Inflammatory macrophage (primary cell): ENCODE results near the gene ACOT11.
"Not testable (repeated sequence)": the region's sequence is repeated elsewhere in the genome, so short reads cannot be mapped to it uniquely, and the experiment has no call there.

Experiments
- DNase-seq, 2 donors: peaks; one replicate each; pipeline ENCODE4 v3.0.0-alpha.2; 2020 to 2022

Gene ACOT11

DNA sequence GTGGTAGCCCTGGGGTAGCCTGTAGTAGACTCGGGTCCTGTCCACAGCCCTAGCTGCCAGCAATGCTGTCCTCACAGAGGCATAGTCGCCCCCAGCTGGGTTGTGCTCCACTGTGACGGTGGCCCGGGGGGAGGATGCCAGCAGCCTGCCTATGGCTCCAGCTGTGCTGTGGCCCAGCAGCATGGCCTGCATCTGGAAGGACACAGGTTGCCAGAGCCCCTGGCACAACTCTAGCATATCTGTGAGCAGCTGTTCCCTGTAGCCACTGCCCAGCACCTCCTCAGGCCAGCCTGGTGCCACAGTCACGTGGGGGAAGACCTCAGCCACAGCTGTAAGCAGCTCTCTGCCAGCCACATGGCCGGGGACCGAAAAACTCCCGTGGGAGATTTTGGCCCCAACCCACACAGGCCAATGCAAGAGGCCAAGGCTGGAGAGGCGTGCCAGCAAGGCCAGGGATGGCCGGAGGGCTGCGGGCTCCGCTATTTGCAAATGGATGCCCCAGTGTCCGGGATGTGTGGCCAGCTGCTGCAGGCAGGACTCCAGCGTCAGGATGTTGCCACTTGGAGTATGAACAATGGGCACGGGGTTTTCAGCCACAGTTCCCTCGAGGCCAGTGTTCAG, 61.4 kb downstream of the ACOT11 start:
- no peak for DNase-seq

DNA sequence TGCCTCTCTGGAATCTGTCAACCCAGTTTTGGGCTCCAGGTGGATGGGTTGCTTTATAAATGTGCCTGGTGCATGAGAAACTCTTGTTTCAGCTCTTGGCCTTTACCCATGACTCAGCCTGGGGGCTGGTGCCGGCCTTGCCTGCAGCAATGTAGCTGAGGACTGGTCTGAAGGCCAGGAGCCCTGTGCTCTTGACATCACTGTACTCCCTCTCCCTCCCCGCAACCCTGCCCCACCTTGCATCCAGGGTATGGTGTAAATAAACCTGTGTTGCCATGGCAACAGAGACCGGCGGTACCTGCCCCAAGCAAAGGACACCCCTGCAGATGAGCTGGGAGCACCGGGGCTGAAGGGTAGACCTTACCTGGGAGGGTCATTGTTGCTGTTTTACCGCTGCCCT, 62.0 kb downstream of the ACOT11 start:
- no peak for DNase-seq

GRCh38 chr1:54610601-54611580, 62.9 kb downstream of the ACOT11 start:
- no peak for DNase-seq

DNA sequence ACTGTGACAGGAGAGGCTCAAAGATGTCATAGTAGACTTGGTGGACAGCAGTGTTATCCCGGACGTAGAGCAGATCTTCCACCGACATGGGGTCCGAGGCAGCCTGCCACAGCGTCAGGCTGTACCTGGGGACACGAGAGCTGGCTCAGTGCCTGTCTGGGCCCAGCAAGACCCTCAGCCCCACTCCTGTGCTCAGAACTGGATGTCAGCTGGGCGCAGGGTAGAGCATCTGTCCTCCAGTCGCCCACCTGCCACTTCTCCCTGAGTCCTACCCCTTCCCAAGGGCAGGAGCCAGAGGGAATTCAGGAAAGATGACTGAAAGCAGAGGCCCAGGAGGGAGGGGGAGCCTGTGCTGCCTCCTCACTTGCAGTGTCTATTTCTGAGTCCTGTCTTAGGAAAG, 63.6 kb downstream of the ACOT11 start:
- no peak for DNase-seq

- DNase-seq, result no peak
Observed at GRCh38 chr1:54614024-54614423, 66.0 kb downstream of the ACOT11 start.

- no peak for DNase-seq
Observed at GRCh38 chr1:54614563-54614962, 66.5 kb downstream of the ACOT11 start.

GRCh38 chr1:54615531-54616279, 67.7 kb downstream of the ACOT11 start:
- DNase-seq, result peak; percentile 55 to 58

GRCh38 chr1:54619749-54620148, 71.7 kb downstream of the ACOT11 start:
- no peak for DNase-seq

DNA sequence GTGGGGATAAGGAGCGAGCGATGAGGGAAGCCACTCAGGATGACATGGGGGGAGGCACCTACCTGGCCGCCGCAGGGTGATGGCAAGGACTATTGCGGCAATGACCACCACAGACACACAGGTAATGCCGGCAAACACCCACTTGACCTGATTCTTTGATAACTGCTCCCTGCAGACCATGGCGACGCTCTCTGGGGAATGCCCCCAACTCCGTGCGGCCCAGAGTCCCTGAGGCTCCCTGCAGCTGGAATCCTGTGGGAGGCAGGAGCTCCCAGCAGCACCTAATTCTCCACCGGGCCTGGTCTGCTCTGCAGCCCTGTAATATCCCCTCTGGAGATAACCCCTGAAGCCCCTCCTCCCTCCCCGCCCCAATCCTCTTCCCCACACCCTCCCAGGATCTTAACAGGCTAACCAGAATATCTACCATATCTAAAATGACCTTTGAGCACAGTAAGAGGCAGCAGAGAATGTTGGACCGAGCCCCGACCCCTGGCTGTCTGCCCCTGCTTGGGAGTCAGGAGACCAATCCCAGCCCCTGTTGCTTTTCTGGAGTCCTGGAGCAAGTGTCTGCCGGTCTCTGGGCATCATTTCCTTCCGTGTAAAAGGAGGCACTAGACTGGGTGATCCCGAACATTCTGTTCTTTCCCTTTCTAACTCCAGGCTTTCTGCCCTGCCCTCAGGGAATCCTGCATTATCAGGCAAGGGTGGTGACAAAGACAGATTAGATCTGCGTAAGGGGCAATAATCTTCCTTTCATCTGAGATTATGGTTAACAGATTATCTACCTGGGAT, 75.4 kb downstream of the ACOT11 start, which contains the start of gene FAM151A:
TSS of gene FAM151A (minus strand) at position 310 of the 792 bp plus-strand sequence. CDS start at position 180, 130 bp downstream.
- DNase-seq, result no peak

- no peak for DNase-seq
Observed at GRCh38 chr1:54624466-54625464, 76.7 kb downstream of the ACOT11 start.

- no peak for DNase-seq
Observed at GRCh38 chr1:54627196-54627595, 79.2 kb downstream of the ACOT11 start.

DNA sequence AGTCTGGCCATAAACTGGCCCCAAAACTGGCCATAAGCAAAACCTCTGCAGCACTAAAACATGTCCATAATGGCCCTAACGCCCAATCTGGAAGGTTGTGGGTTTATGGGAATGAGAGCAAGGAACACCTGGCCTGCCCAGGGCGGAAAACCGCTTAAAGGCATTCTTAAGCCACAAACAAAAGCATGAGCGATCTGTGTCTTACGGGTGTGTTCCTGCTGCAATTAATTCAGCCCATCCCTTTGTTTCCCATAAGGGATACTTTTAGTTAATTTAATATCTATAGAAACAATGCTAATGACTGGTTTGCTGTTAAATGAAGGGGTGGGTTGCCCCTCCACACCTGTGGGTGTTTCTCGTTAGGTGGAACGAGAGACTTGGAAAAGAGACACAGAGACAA, 87.8 kb downstream of the ACOT11 start:
- not testable (repeated sequence) for DNase-seq

- not testable (repeated sequence) for DNase-seq
Observed at GRCh38 chr1:54636461-54637446, 88.7 kb downstream of the ACOT11 start.

DNA sequence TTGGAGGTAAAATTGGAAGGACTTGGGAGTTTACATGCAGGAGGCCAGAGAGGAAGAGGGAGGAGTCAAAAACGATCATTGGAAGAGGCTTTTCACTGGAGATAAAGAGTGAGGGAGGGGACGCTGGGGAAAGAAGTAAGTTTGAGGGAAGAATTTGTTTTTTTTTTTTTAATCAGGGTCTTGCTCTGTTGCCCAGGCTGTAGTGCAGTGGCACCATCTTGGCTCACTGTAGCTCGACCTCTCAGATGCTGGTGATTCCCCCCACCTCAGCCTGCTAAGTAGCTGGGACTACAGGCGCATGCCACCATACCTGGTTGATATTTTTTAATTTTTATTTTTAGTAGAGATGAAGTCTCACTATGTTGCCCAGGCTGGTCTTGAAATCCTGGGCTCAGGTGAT, 92.3 kb downstream of the ACOT11 start:
- no peak for DNase-seq

DNA sequence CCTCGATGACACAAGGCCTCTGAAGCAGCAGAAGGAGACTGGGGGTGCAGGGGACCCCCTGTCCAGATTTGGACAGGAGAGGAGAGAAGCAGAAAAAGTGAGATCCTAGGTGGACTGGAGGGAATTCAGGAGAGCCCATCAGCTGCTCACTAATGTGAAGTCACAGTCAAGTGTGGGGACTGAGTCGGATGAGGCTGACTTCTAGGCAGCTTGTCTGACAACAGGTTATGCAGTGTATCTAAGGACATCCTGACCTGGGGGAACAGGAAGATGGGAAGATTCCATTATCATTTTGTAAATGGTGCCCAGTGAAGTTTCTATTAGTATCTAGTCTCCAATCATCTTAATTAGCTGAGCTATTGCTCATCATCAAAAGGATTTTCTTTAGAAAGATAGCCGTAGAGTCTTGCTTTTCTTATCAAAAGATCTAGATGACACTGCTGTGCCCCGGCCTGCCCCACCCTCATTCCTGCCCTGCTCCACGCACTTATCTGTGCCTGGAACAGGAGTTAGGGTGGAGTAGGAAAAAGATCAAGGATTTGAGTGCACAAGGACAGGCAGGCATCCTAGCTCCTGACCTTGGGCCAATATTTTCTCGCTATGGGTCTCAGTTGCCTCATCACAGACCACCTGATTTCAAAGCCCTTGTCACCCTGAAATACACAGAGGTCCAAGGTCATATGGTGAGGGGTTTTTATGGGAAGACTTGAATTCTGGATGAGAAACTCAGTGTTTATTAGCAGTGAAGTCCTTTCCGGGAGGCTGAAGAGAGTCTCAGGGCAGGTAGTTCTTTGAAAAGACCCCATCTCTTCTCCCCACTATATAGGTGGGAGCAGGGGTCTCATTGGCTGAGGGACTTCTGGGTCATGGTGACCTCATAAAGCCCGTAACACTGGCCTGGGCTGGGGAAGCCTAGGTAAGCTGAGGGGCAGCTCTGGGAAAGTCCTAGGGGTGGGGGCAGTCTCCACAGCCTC, 93.1 kb downstream of the ACOT11 start, which contains the start of gene MROH7:
TSS of gene MROH7 (plus strand) at position 924 of the 974 bp plus-strand sequence. CDS start 11,141 bp downstream, outside the sequence.
- DNase-seq, result no peak

DNA sequence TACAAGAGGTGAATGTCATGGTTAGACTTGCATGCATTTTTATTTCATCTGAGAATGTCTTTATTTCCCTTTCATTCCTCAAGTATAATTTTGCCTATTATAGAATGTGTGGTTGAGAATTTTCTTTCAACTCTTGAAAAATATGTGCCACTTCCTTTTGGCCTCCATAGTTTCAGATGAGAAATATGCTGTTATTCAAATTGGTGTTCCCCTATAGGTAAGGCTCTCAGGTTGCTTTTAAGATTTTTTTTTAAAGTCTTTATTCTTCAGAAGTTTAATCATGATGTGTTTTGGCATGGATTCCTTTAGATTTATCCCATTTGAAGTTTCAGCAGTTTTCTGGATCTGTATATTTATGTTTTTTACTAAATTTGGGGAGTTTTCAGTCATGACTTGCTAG, 95.7 kb downstream of the ACOT11 start:
- DNase-seq, result no peak

DNA sequence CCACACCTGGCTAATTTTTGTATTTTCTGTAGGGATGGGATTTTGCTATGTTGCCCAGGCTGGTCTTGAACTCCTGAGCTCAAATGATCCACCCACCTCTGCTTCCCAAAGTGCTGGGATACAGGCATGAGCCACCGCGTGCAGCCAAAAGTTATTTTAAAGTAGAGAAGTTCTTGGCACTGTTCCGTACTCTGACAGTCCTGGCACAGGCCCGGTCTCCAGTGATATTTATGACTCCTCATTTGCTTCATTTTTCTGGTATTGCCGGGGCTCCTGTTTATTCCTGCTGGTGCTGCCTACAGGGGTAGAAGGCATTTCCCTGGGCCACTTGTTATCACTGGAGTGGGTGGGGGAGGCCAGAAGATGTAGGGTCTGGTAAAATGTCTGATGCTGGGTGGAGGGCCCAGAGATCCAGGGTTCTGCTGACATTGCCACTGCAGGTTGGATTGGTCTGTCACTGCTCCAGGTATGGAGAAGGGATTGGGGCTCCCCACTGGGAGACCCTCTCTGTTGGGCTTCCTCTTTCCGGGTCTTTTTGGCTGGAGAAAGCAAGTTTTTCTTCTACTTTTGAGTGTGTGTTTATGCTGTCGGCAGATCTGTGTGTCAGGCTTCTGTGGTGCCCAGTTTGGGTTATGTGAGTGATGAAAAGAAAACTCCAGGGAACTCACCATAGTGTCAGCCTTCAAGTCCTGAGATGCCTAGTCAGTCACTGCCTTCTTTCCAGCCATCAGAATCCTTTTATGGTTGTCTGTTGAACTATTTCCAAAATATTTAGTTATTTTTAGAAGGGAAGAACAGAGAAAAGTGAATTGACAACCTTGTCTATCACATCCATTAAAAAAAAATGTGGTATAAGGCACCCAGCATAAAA, 98.0 kb downstream of the ACOT11 start:
- DNase-seq, result no peak
